NCI-H1694 treated with DMSO at 0.1 percent for 48 hours (cell line): ENCODE results near the gene SLC50A1.
"Not testable (repeated sequence)": the region's sequence is repeated elsewhere in the genome, so short reads cannot be mapped to it uniquely, and the experiment has no call there.

Experiments used
- DNase-seq: peaks from one replicate; lab custom pipeline; 2025; lab: John Stamatoyannopoulos, UW

Gene SLC50A1

DNA sequence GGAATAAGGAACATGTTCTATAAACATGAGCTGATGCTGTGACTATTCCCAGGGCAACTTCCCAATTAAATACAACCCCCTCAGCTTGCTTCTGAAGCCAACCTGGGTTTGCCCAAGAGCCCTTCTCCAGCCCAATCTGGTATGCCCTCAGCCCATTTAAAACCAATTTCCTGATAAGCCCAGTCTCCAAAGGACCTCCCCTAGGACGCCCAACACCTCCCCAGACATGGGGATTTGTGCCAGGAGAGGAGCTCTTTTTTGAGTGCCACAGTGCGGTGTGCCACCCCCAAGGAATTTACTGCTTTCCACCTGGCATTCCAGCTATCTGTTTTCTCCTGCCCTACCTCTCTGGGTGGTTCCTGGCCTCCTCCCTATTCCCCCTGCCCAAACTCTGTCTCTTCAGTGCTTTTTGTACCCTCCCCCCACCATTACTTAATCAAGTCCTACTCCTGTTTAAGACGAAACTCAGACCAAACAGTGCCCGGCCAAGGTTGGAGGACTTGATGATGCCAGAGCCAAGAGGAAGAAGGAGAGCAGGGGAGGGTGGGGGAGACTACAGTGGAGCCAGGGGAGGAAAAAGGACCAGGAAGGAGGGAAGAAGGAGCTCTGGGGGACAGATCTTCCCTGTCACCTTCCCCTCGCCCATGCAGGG, 19.4 kb upstream of the SLC50A1 start:
- no peak for DNase-seq

DNA sequence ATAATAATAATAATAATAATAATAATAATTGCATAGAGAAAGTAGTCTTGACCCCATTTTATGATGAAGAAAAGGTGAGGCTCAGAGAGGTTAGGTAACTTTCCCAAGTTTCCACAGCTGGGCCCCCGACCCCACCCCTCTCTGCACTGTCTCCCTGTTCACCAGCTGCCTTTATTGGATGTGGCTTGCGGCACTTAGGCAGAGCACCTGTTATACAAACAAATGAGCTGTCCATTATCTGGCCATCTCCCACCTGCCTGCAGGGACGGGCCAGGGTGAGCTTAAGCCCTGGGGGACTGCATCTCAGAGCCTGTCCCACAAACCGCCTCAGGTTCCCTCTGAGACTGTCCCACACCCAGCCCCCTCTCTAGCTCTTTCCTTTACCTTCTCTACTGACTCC, 18.0 kb upstream of the SLC50A1 start:
- DNase-seq: no peak

DNA sequence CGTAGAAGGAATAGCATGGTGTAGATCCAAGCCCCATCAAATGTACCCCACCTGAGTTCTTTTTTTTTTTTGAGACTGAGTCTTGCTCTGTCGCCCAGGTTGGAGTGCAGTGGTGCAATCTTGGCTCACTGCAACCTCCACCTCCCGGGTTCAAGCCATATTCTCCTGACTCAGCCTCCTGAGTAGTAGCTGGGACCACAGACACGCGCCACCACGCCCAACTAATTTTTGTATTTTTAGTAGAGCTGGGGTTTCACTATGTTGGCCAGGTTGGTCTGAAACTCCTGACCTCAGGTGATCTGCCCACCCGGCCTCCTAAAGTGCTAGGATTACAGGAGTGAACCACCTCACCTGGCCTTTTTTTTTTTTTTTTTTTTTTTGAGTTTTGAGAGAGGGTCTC, 17.6 kb upstream of the SLC50A1 start:
- DNase-seq: not testable (repeated sequence)

DNA sequence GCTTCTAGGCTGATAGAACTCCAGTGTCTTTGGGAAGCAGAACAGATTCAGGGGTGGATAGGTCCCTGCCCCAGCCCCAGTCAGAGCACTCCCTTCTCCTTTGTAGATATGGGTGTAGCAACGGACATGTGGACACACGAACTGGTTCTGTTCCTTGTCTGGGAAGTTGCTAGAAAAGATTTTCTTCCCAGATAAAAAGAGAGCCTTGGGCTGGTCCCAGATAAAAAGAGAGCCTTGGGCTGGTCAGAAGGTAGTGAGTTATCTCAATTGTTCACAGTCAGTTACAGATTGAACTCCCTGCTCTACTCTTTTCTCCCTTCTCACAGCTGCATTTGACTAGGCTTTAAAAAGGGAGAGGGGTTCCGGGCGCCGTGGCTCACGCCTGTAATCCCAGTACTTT, 15.4 kb upstream of the SLC50A1 start:
- DNase-seq: no peak

DNA sequence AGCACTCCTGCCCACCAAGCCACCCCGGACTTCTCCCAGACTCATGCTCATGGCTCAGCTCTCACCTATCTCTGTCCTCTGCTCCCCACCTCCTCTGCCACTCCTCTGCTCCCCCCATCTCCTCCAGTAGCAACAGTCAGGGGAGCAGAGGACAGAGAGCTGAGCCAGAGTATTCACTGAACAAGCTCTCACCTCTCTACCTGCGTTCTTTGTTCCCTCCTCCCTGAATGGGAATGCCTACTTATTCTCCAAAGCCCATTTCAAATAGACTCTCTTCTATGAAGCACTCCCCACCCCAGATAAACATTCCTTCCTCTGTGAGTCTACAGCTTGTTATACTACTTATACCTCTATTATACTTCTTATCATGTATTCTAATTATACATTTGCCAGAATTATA, 14.4 kb upstream of the SLC50A1 start:
- DNase-seq: no peak

DNA sequence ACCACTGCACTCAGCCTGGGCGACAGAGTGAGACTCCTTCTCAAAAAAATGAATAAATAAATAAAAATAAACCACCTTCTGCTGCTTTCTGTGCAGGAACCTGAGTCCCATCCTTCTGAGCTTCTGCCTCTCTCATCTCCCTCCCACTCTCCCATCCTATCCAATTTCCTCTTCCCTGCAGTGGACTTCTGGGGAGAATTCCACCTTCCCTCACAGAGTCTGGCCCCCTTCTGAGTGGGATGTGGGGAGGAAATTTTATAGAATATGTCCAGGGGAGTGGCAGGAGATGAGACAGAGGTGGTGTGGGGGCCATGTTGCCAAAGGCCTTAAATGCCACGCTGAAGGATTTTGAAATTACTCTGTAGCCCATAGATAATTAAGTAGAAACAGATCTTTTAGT, 13.3 kb upstream of the SLC50A1 start:
- no peak for DNase-seq

DNA sequence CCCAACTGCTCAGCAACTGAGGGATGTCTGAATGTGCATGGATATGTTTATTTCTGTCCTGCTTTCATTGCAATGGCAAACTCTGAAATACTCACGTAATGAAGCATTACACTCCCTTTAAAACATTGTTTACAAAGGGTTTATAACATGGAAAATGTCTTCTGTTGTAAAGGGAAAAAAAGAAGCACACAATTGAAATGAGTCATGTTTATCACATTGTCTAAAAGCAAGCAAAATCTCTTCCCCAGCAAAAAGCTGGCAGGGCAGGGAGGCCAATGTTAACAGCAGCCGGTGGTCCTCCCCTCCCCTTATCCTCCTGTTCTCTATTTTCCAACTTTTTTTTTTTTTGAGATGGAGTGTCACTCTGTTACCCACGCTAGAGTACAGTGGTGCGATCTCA, 11.9 kb upstream of the SLC50A1 start:
- DNase-seq: no peak

DNA sequence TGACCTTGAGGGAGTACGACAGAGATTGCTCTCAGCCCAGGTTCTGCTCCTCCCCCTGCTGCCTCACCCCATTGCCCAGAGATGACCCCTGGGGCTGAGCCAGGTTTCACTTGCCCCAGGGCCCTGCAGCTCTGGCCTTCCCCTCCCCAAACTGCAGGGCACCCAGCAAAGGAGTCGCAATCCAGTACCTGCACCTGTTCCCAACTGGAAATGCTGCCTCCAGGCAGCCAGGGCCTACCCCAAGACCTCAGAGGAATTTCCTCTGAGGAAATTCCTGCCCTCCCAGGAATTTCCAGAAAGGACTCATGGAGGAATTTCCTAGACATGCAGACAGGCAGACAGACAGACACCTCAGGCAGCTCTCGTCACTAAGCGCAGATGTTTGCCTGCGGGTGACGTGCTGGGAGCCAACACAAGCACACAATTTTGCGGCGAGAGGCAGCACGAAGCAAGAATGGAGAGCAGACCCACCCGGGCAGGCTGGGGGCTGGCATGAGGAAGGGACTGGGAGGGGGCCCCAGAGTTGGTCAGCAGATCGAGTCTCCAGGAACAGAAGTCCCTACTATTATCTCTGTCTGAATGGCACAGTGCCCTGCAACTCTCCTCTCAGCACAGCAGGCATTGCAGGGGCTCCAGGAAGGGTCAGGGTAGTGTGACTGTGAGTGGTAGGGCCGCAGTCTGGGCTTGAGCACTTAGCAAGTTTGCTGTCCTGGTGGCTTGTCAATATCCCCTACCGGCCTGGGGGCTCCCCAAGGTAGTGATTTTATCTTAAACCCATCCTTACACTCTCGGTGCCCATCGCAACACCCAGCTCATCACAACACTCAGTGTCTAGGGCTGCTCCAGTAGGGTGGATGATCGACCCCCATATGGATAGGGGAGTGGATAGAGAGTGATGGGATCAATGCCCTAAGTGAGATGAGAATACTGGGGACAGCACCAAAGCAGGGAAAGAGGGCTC, 10.9 kb upstream of the SLC50A1 start:
- DNase-seq: no peak

DNA sequence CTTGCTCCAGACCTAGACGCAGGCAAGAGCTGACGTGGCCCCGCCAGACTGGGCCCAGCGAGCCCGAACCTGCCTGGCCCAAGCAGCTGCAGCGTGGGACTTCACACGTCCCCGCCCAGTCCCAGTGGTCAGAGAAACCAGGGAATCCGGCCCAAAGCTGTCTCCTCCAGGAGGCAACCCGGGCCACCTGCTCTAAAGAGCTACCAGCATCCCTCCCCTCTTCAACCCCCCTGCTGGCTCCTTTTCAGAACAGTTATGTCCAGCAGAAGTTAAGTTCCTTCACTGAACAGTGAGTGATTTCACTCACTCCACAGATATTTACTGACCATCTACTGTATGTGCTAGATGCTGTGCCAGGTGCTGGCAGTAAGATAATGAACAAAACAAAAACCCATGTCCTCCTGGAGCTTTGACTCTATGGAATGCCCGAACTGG, 10.1 kb upstream of the SLC50A1 start:
- DNase-seq: no peak

DNA sequence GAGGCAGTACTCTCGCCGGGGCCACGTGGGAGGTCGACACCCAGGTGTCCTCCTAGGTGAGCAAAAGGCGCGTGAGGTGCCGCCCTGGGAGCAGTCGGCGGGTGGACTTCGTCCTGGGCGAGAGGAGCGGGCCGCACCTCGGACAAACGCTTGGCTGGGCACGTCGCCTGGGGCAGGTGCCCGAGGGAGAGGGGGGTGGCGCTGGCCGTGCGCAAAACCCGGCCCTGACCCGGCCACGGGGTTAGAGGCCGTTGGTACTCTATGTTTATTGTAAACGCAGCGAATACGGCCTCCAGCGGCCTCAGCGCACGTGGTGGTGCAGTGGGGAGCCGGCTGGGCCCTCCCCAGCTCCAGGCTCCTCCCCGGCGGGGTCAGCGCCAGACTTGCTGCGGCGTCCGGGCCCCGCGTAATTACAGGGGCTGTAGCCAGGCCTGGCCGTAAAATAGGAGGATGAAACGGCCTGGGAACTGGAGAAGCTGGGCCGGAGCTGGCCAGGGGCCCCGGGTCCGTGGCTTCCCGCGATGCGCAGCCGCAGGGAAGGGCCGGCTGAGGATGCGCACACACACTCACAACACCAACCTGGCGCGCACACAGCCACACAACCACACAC, 9.6 kb upstream of the SLC50A1 start:
- DNase-seq: no peak

DNA sequence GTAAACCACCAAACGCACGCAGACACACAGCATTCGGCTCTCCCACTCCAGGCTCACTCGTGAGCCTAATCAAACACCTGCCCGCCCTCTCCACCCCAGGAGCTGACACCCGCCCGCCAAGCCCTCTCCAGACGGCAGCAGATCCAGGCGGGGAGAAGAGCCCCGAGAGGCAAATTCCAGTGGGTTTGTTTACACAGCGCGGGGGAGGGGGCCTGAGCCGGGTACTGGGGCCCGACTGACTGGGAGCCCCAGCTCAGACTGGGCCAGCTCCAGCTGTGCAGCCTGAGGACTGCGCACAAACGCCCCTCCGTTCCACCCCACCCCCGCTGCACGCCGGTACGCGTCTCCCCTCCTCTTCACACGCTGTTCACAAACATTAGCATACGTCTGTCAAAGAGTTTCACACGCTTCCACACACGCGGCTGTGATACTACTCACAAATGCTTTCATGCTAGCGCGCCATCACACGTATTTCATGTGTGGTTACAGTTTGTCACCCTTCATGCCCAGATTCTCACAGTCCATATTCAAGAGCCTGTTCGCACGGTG, 9.0 kb upstream of the SLC50A1 start:
- peak; percentile 72 for DNase-seq

DNA sequence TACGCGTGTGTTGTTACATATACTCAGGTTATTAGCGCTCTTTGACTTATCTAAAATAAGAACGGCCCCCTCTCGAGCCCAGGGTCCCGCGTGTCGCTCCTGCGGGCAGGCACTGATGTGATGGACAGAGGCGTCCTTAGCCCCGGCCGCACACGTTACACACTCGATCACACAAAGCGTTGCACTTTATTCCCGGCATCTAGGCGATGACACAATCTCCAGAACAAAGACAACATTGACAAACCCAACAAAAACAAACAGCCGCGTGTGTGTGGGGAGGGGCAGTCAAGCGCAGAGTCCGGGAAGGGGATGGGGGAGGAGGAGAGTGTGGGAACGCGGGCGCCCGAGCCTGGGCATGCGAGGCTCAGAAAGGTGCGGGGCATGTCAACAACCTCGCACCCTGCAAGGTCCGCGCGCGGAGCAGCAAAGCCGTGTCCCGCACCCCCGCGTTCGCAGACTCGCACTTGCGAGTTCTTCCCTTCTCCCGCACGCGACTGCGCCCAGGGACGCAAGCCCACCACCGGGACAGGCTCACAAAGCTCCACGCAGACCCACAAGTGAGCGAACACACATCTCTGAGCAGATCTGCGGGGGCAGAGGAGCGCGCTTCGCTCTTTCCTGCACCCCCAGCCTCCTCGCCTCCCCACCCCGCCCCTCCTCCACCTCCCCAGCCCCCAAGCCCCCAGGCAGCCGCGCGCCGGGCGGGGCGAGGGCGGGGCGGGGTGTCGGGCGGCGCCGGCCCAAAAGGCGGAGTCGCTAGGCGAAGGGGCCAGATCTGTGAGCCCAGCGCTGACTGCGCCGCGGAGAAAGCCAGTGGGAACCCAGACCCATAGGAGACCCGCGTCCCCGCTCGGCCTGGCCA, 8.3 kb upstream of the SLC50A1 start, which contains the start of gene EFNA1:
Gene EFNA1 (plus strand): TSS at position 772 of the 862 bp plus-strand sequence. CDS start 102 bp downstream, outside the sequence.
- peak; percentile 69 for DNase-seq

DNA sequence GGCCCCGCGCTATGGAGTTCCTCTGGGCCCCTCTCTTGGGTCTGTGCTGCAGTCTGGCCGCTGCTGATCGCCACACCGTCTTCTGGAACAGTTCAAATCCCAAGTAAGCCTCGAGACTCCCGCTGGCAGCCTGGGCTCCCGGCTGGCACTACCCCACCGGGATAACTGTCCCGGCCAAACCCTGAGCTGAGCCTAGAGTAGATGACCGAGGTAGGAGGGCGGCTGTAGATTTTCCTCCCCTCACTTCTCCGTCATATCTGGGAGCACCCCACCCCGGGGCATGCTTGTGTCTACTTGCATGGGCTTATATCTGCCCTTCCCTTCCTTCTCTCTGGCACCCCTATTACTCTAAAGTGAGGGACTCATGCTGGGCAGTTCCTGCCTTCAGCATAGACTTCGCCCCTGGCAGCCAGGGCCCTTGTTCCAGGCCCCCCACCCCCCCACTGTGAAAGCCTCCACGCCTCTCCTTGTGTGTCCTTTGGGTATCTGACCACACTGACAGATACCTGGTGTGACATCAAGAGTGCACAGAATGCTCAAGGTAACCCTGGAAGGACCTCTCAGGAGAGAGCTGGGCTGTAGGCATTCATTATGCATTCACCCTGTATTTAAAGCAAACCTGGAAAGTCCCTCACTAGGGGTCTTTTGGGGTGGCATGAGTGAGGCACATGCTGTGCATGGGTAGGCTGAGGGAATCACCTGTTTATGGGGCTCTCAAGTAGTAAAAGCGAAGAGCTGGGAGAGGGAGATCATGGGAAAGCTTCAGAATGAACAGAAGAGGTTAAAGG, 7.5 kb upstream of the SLC50A1 start:
- DNase-seq: no peak

DNA sequence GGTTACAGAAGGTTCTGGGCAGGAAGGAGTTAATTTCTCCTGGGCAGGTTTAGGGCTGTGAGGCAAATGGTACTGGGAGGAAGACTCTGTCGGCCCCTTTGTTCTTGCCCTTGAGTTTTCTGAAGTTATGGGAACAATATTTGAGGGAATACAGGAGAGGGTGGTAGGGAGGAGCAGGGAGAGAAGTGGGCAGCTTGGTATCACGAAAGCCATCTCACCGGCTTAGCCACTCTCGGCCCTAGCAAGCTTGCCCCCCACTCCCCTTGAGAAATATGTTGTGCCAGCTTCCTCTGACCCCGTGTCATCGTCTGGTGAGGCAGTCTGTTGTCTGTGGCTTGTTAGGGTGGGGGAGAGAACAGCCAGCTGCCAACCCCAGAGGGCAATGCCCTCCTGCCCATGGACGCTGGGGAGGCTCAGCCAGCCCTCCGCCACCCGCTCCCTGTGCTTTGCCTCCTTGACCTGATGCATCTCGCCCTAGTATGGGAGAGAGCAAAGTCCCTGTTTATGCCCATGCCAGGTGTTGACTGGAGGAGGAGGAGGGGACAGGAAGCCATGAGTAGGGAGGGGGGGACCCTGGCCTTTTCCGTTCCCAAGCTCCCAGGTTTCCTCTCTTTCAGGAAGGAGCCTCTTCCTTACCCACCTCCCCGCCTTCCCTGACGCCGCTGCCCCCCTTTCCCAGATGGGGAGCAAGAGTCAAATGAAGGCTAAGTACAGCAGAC, 6.7 kb upstream of the SLC50A1 start:
- DNase-seq: no peak

DNA sequence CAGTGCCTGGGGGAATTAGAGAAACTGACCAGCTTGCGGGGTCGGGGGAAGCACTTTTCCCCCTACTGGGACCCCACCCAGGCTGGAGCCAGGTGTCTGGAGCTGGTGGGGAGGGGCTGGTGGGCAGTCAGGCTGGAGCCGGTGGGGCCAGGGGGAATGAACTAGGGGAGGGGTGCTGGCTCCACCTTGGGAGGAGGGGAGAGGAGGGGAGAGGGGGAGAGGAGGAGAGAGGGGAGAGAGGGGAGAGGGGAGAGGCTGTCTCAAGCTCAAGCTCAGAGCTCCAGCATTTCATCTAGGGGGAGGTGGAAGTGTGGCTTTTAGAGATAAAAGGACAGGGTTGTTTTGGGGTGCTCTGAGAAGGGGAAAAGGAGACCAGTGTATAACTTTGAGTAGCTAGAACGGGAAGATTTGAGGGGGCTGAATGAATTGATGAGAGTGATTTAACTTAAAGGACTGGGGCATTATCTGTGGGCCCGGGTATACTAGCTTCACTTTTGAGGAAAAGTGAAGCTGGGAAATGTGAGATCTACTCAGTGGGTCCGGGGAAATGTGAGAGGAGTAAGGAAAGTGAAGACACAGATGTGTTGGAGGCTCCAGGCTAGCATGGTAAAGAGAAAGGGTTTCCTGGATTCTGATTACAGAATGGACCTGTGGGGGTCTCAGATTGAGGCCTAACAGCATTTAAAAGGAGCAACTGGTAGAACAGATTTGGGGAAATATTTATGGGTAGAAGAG, 5.2 kb upstream of the SLC50A1 start:
- DNase-seq: no peak

DNA sequence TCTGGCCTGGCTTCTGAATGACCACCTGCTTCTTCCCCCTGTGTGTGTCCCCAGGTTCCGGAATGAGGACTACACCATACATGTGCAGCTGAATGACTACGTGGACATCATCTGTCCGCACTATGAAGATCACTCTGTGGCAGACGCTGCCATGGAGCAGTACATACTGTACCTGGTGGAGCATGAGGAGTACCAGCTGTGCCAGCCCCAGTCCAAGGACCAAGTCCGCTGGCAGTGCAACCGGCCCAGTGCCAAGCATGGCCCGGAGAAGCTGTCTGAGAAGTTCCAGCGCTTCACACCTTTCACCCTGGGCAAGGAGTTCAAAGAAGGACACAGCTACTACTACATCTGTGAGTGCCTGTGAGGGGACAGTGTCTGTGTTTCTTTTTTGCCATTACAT, 4.4 kb upstream of the SLC50A1 start:
- DNase-seq: no peak

DNA sequence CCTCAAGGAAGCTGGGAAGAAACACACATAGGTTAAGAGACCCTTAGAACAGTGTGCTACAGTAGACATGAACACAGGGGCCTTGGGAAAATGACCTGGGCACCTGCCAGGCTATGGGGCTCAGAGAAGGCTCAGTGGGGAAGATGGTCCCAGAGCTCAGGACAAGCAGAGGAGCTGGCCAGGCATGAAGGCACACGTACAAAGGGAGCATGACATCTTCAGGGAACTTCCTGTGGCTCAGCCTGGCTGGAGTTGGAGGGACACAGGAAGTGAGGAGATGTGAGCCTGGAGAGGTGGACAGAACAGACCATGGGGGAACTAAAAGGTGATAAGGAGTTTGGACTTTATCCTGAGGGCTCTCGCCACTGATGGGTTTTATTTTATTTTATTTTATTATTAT, 3.8 kb upstream of the SLC50A1 start:
- no peak for DNase-seq

DNA sequence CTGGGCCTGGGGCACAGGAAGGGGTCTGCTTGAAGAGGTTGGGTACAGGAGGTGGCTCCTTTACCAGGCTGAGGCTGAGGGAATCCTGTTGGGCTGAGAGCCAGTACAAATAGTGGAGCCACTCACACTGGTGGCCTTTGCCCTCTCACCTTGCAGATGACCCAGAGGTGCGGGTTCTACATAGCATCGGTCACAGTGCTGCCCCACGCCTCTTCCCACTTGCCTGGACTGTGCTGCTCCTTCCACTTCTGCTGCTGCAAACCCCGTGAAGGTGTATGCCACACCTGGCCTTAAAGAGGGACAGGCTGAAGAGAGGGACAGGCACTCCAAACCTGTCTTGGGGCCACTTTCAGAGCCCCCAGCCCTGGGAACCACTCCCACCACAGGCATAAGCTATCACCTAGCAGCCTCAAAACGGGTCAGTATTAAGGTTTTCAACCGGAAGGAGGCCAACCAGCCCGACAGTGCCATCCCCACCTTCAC, 1.8 kb upstream of the SLC50A1 start:
- DNase-seq: no peak

DNA sequence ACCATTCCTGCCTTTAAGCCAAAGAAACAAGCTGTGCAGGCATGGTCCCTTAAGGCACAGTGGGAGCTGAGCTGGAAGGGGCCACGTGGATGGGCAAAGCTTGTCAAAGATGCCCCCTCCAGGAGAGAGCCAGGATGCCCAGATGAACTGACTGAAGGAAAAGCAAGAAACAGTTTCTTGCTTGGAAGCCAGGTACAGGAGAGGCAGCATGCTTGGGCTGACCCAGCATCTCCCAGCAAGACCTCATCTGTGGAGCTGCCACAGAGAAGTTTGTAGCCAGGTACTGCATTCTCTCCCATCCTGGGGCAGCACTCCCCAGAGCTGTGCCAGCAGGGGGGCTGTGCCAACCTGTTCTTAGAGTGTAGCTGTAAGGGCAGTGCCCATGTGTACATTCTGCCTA, 1.3 kb upstream of the SLC50A1 start:
- DNase-seq: no peak
